Keratinocyte (primary cell): Measurements from ENCODE around the gene GSKIP. TPM values are rescaled to one million over a fixed set of nuclear protein-coding genes. Genes with fewer than 3 reads are reported as not detected.

Source experiments
- DNase-seq: peaks from one replicate; pipeline ENCODE4 v3.0.0-alpha.2; 2011; ENCODE audit warnings: low read depth, missing footprints, low spot score
- FAIRE-seq: peaks from 2 replicates; lab custom pipeline; 2011; peaks lifted over from hg19 to GRCh38; lab: Jason Lieb, UNC
- H2AFZ ChIP-seq: 2 replicates; pipeline ENCODE4 v1.6.0; 2012; ENCODE audit warnings: low read length, control low read depth, inconsistent platforms; ENCODE audit not compliant: control insufficient read depth
- H3K27ac ChIP-seq: 2 replicates; pipeline ENCODE4 v1.5.1; 2011; ENCODE audit warnings: low read length; ENCODE audit not compliant: control insufficient read depth, insufficient read depth
- H3K27me3 ChIP-seq: 3 replicates; pipeline ENCODE4 v1.6.0; 2011; ENCODE audit warnings: low read length; ENCODE audit not compliant: control insufficient read depth, insufficient read depth; ENCODE audit errors: extremely low read depth
- H3K36me3 ChIP-seq, 2 experiments: 2 replicates in 1 of 2; 3 replicates in 1 of 2; pipeline ENCODE4 v1.5.1; 2011; ENCODE audit warnings: low read length in 2 of 2, mild to moderate bottlenecking in 1 of 2; ENCODE audit not compliant: control insufficient read depth in 2 of 2, insufficient read depth in 2 of 2; ENCODE audit errors: extremely low read depth in 1 of 2
- H3K4me1 ChIP-seq: 3 replicates; pipeline ENCODE4 v1.5.1; 2011; ENCODE audit warnings: low read length; ENCODE audit not compliant: control insufficient read depth, insufficient read depth; ENCODE audit errors: extremely low read depth
- H3K4me2 ChIP-seq: 3 replicates; pipeline ENCODE4 v1.6.0; 2011; ENCODE audit warnings: low read depth, low read length; ENCODE audit not compliant: control insufficient read depth, insufficient read depth; ENCODE audit errors: extremely low read depth
- H3K4me3 ChIP-seq, 3 experiments: fragments of 200-600 bp in 1 of 3; sonication (generic) in 1 of 3; 2 replicates in 2 of 3; 3 replicates in 1 of 3; pipeline ENCODE4 v1.5.1; 2011 to 2016; ENCODE audit warnings: low read length in 3 of 3, mild to moderate bottlenecking in 3 of 3, control low read depth in 2 of 3, inconsistent platforms in 1 of 3, low read depth in 1 of 3, mixed read lengths in 1 of 3, mixed run types in 1 of 3, moderate library complexity in 1 of 3; ENCODE audit not compliant: control insufficient read depth in 2 of 3, insufficient read depth in 2 of 3; ENCODE audit errors: extremely low read depth in 1 of 3
- H3K79me2 ChIP-seq: 2 replicates; pipeline ENCODE4 v1.6.0; 2012; ENCODE audit warnings: low read length; ENCODE audit not compliant: control insufficient read depth, insufficient read depth
- H3K9ac ChIP-seq: 3 replicates; pipeline ENCODE4 v1.6.0; 2011; ENCODE audit warnings: low read length; ENCODE audit not compliant: control insufficient read depth, insufficient read depth; ENCODE audit errors: extremely low read depth
- H3K9me1 ChIP-seq: 3 replicates; pipeline ENCODE4 v1.6.0; 2011; ENCODE audit warnings: low read length; ENCODE audit not compliant: control insufficient read depth, insufficient read depth; ENCODE audit errors: extremely low read depth
- H3K9me3 ChIP-seq: 2 replicates; pipeline ENCODE4 v1.5.1; 2012; ENCODE audit warnings: low read depth, low read length; ENCODE audit not compliant: control insufficient read depth
- H4K20me1 ChIP-seq: 3 replicates; pipeline ENCODE4 v1.6.0; 2011; ENCODE audit warnings: low read length; ENCODE audit not compliant: control insufficient read depth, insufficient read depth; ENCODE audit errors: extremely low read depth
- EZH2 ChIP-seq: IDR thresholded peaks from one replicate; pipeline ENCODE4 v1.6.1; 2012; ENCODE audit warnings: inconsistent platforms, mild to moderate bottlenecking, low read length, moderate library complexity
- dilution Hi-C: fragments of 300-500 bp; cut with MboI; formaldehyde crosslinking; loops from one replicate; pipeline ENCODE4 v1.7.0; 2020; ENCODE audit warnings: low sequenced_read_pairs; ENCODE audit not compliant: extremely low pct_ligation_motif_present
- polyA plus RNA-seq, 5 experiments: library from polyadenylated mRNA; depleted of rRNA in 3 of 5; stranded (reverse) in 3 of 5; stranded (forward) in 1 of 5; unstranded in 1 of 5; fragments of >200 nt; gene quantifications; 1 replicate in 1 of 5; 2 replicates in 3 of 5; 3 replicates in 1 of 5; pipeline versions ENCODE4 v1.2.1 to v1.2.3, GENCODE V29; 2011 to 2012; ENCODE audit warnings: missing spikeins in 2 of 5, low read depth in 1 of 5, low replicate concordance in 1 of 5
- TF ChIP-seq, protein P1 (sequence below), 3 experiments: IDR thresholded peaks in 1 of 3; conservative IDR thresholded peaks in 1 of 3; optimal IDR thresholded peaks in 1 of 3; 2 replicates in 2 of 3; 3 replicates in 1 of 3; pipeline versions ENCODE3 to v1.5.1; 2011; ENCODE audit warnings: low read length in 3 of 3, mild to moderate bottlenecking in 3 of 3, moderate library complexity in 2 of 3, control low read depth in 1 of 3, inconsistent platforms in 1 of 3; ENCODE audit not compliant: insufficient read depth in 2 of 3; ENCODE audit errors: extremely low read depth in 1 of 3

The GSKIP gene
- polyA plus RNA-seq, 1 donor (not counting 4 experiments of a cell fraction or from before 2014, with no cell fraction given), result 51.1 TPM

DNA sequence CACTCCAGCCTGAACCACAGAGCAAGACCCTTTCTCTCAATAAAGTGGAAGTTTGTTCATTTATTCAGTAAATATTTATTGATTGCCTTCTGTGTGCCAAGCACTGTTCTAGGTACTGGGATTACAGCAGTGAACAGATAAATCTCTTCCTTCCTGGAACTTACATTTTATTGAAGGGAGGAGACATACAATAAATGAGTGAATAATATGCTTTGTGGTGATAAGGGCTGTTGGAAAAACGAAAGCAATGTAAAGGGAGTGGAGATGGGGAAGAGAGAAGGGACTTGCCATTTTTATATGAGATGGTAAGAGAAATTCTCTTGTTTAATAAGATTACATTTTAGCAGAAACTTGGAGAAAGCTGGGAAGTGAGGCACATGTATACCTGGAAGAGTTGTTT is 1.6 kb downstream of the GSKIP start:
- FAIRE-seq, result no peak
- dilution Hi-C loops, result no loop called here
- Histone ChIP-seq H4K20me1 (no peaks in the 10 kb centered on the region), H3K4me2 (peak overlapping the region; percentile 87), H3K36me3 (peaks cover 0 to 1% of the 10 kb centered on the region in 2 experiments), H2AFZ (no peak overlapping the region), H3K9ac (no peak overlapping the region), H3K9me3 (no peaks in the 10 kb centered on the region), H3K4me1 (peaks cover 18% of the 10 kb centered on the region), H3K9me1 (peaks cover 4% of the 10 kb centered on the region), H3K4me3 (peak overlapping the region in 2 of 3 experiments; percentile 3 to 98), H3K79me2 (peaks cover 79% of the 10 kb centered on the region), H3K27me3 (no peaks in the 10 kb centered on the region), H3K27ac (no peak overlapping the region)
- DNase-seq, result no peak
- TF ChIP-seq, protein P1, sequence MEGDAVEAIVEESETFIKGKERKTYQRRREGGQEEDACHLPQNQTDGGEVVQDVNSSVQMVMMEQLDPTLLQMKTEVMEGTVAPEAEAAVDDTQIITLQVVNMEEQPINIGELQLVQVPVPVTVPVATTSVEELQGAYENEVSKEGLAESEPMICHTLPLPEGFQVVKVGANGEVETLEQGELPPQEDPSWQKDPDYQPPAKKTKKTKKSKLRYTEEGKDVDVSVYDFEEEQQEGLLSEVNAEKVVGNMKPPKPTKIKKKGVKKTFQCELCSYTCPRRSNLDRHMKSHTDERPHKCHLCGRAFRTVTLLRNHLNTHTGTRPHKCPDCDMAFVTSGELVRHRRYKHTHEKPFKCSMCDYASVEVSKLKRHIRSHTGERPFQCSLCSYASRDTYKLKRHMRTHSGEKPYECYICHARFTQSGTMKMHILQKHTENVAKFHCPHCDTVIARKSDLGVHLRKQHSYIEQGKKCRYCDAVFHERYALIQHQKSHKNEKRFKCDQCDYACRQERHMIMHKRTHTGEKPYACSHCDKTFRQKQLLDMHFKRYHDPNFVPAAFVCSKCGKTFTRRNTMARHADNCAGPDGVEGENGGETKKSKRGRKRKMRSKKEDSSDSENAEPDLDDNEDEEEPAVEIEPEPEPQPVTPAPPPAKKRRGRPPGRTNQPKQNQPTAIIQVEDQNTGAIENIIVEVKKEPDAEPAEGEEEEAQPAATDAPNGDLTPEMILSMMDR (optimal IDR thresholded peaks at IDR 0.05 in 1 of 3, IDR thresholded peaks at IDR 0.05 in 1 of 3, conservative IDR thresholded peaks at IDR 0.05 in 1 of 3; ENCODE audit: extremely low read depth in 1 of 3, insufficient read depth in 2 of 3, low read length in 3 of 3), result no peak
- no peak for TF ChIP-seq EZH2

DNA sequence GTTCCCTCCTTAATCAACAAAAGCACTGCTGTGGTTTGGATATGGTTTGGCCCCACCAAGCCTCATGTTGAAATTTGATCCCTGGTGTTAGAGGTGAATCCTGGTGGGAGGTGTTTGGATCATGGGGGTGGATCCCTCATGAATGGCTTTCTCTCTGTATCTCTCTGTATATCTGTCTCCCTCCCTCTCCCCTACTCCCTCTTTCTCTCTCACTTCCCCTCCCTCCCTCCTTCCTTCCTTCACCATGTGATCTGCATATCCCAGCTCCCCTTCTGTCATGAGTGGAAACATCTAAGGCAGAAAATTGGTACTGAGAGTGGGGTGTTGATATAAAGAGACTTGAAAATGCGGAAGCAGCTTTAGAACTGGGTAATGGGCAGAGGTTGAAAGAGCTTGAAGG is 5.2 kb downstream of the GSKIP start:
- Histone ChIP-seq H3K79me2 (peaks cover 71% of the 10 kb centered on the region), H3K9ac (no peak overlapping the region), H3K9me3 (no peaks in the 10 kb centered on the region), H3K27ac (no peak overlapping the region), H3K4me2 (no peak overlapping the region), H3K36me3 (peaks cover 0 to 1% of the 10 kb centered on the region in 2 experiments), H3K9me1 (peaks cover 4% of the 10 kb centered on the region), H3K27me3 (no peaks in the 10 kb centered on the region), H2AFZ (no peak overlapping the region), H3K4me1 (peaks cover 8% of the 10 kb centered on the region), H4K20me1 (no peaks in the 10 kb centered on the region), H3K4me3 (no peak overlapping the region)
- FAIRE-seq (no peak), DNase-seq (no peak)
- dilution Hi-C loops, result no loop called here
- TF ChIP-seq, protein P1 (optimal IDR thresholded peaks at IDR 0.05 in 1 of 3, IDR thresholded peaks at IDR 0.05 in 1 of 3, conservative IDR thresholded peaks at IDR 0.05 in 1 of 3; ENCODE audit: extremely low read depth in 1 of 3, insufficient read depth in 2 of 3, low read length in 3 of 3), result no peak
- no peak for TF ChIP-seq EZH2
